Aorta (tissue), 5 donors: ENCODE measurements around the gene SULT1A3. TPM values are rescaled to one million over a fixed set of nuclear protein-coding genes. Genes with fewer than 3 reads are reported as not detected.
"Not testable (repeated sequence)": the region's sequence is repeated elsewhere in the genome, so short reads cannot be mapped to it uniquely, and the experiment has no call there.

Source experiments
- ATAC-seq: fragments of 200-7000 bp; cut with Tn5 transposase; one replicate; pipeline ENCODE4 v1.9.1; 2022; ENCODE audit warnings: moderate library complexity; ENCODE audit not compliant: low FRiP score
- DNase-seq, 2 donors: peaks; one replicate each; pipeline ENCODE4 v3.0.0-alpha.2; 2020
- H3K27ac ChIP-seq, 2 donors: one replicate each; pipeline ENCODE4 v1.5.1; 2013; ENCODE audit warnings: low read length in 2 of 2, mild to moderate bottlenecking in 2 of 2, moderate library complexity in 2 of 2, control low read depth in 1 of 2, inconsistent platforms in 1 of 2, low read depth in 1 of 2
- H3K27me3 ChIP-seq, 2 donors: one replicate each; pipeline ENCODE4 v1.6.1; 2013; ENCODE audit warnings: control low read depth in 1 of 2, low read length in 1 of 2, mild to moderate bottlenecking in 1 of 2, moderate library complexity in 1 of 2; ENCODE audit not compliant: insufficient read depth in 2 of 2, control insufficient read depth in 1 of 2
- H3K36me3 ChIP-seq, 2 donors: one replicate each; pipeline ENCODE4 v1.6.1; 2013; ENCODE audit warnings: control low read depth in 1 of 2, low read length in 1 of 2, mild to moderate bottlenecking in 1 of 2; ENCODE audit not compliant: insufficient read depth in 2 of 2, control insufficient read depth in 1 of 2
- H3K4me1 ChIP-seq, 2 donors: one replicate each; pipeline ENCODE4 v1.6.1; 2013; ENCODE audit warnings: low read length in 2 of 2, control low read depth in 1 of 2, mild to moderate bottlenecking in 1 of 2, moderate library complexity in 1 of 2; ENCODE audit not compliant: insufficient read depth in 2 of 2, control insufficient read depth in 1 of 2
- H3K4me3 ChIP-seq, 2 donors: one replicate each; pipeline ENCODE4 v1.5.1; 2013; ENCODE audit warnings: low read length in 2 of 2, control low read depth in 1 of 2, mild to moderate bottlenecking in 1 of 2
- H3K9me3 ChIP-seq: one replicate; pipeline ENCODE4 v1.6.1; 2013; ENCODE audit warnings: mild to moderate bottlenecking, low read length; ENCODE audit not compliant: control insufficient read depth
- WGBS, 2 donors: extraction: QIAGEN DNeasy Blood & Tissue Kit; methylation state at CpG; one replicate each; pipeline ENCODE4 v1.1.7; 2013; 5-methylcytosine and 5-hydroxymethylcytosine counted together
- intact Hi-C, 2 donors: fragments of 100-400 bp; cut with DNase I; formaldehyde crosslinking; loops; one replicate each; pipeline versions ENCODE4 v1.14.2 to v1.15.0; 2022
- polyA plus RNA-seq, 2 donors: library from polyadenylated mRNA; stranded (reverse); fragments of 200-250 nt; gene quantifications; one replicate each; pipeline ENCODE4 v1.2.3, GENCODE V29; 2013
- total RNA-seq, 2 donors: library from RNA; stranded (reverse); fragmentation: NEBNext Ultra II Directional; extraction: Animal tissue kit (Norgen Biotek cat#: 25700); gene quantifications; one replicate each; pipeline ENCODE4 v1.2.1, GENCODE V29; 2021
- donor health status: healthy with polysubstance abuse.
- donor health status: Bipolar disorder and iron deficiency.
- donor health status: DM: no; HTN: no; CAD: no.
- donor health status: DM: no; HTN: no; CAD: no.
- donor health status: DM: yes; HTN: yes; CAD: no.

Gene SULT1A3
- total and polyA plus RNA-seq, 4 donors, result 6.6 to 91.1 (median 24.7) TPM

DNA sequence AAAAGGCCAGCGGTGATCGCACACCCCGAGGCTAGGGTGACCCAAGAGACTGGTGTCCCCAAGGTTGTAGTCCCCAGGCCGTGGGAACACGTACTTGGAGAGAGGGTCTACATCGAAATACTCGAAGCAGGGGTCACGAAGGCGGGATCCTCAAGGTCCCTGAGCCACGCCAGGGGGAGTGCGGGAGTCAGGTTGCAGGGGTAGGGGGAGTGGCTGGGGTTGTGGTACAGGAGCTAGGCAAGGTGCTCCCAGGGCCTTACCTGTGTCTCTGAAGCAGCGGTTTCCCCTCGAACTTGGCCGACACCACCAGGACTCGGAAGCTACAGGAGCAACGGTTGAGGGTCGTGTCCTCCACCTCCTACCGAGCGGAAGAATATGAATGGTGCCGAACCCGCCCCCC, 6.0 kb upstream of the SULT1A3 start:
- H3K36me3 ChIP-seq, H3K4me3 ChIP-seq, H3K9me3 ChIP-seq, H3K27me3 ChIP-seq, DNase-seq, H3K27ac ChIP-seq, H3K4me1 ChIP-seq, intact Hi-C loops: not testable (repeated sequence)
- peak; percentile 2 for ATAC-seq
- WGBS, 2 donors, result no CpG with 5 or more reads among the region's 21 CpGs

DNA sequence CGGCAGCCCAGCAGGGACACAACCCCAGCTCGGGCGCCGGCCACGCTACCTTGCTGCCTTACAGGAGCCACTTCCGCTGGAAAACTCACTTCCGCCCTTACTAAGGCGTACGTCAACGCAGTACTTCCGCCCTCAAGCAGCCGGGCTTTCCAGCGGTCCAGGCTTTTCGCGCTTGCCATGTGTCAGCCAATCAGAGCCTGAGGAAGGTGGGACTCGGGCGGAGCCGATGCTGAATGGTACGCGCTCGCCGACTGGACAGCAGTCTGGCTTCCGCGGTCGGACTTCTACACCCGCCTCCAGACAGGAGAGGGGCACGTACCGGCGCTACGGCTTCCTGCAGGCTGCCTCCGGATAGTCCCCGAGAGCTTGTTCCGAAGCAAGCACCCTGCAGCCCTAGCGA, 5.4 kb upstream of the SULT1A3 start, which contains the start of the genes BOLA2B and SLX1A:
TSS of gene BOLA2B (minus strand) at position 52 of the 400 bp plus-strand sequence. CDS start 71 bp downstream, outside the sequence.
TSS of gene SLX1A (plus strand) at position 261 of the 400 bp plus-strand sequence. CDS start 210 bp downstream, outside the sequence.
- H3K27ac ChIP-seq, DNase-seq, H3K9me3 ChIP-seq, intact Hi-C loops, H3K4me3 ChIP-seq, H3K27me3 ChIP-seq, H3K36me3 ChIP-seq, H3K4me1 ChIP-seq: not testable (repeated sequence)
- WGBS, 2 donors, result no CpG with 5 or more reads among the region's 34 CpGs
- ATAC-seq, result peak; percentile 98

DNA sequence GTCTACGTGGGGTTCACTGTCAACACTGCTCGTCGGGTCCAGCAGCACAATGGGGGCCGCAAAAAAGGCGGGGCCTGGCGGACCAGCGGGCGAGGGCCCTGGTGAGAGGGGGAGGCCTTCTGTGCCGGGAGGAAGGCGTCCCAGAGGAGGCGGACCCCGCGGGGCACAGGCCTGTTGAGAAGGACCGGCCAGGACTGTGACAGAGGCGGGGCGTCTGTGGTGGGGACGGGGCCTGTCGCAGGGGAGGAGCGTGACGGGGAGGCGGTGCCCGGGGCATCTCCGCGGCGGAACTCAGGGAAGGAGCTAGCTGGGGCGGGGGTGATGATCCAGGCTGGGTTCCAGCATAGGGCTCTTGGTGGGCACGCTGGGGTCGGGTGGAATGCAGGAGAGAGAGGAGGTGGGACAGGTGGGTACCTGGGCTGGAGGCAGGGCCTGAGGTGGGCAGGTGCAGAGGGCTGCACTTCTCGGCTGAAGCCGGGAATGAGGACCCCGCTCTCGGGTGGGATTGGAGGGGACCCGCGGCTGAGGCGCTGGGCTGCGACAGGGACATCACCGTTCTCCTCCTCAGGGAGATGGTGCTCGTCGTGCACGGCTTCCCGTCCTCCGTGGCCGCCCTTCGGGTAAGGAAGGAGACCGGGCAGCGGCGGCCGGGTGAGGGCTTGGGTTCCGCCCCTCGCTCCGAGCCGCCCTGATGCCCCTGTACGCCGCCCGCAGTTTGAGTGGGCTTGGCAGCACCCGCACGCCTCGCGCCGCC, 4.7 kb upstream of the SULT1A3 start:
- H3K27ac ChIP-seq, H3K9me3 ChIP-seq, intact Hi-C loops, H3K27me3 ChIP-seq, H3K36me3 ChIP-seq, H3K4me1 ChIP-seq, H3K4me3 ChIP-seq: not testable (repeated sequence)
- DNase-seq, result peak in 1 of 2 donors; percentile 76
- 1 to 4% methylated on average over 13 to 18 of the region's 60 CpGs for WGBS, 2 donors
- ATAC-seq, result peak; percentile 91

DNA sequence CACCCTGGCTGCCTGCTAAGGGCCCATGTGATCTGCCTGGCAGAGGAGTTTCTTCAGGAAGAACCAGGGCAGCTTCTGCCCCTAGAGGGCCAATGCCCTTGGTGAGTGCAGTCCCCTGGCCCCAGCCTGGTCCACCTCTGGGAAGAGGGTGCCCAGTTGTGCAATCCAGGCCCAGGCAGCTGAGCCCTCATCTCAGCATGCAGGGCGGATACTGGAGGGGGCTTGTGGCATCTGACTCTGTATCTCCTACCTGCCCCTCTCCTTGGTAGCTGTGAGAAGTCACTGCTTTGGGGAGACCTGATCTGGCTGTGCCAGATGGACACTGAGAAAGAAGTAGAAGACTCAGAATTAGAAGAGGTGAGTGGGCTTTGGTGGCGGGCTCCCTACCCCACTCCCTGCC, 2.1 kb upstream of the SULT1A3 start:
- WGBS, 2 donors, result 47 to 100% methylated on average over 1 of the region's 2 CpGs
- ATAC-seq, H3K27me3 ChIP-seq, H3K4me1 ChIP-seq, H3K27ac ChIP-seq, H3K9me3 ChIP-seq, H3K36me3 ChIP-seq, H3K4me3 ChIP-seq, intact Hi-C loops: not testable (repeated sequence)
- peak; percentile 21 to 40 for DNase-seq

DNA sequence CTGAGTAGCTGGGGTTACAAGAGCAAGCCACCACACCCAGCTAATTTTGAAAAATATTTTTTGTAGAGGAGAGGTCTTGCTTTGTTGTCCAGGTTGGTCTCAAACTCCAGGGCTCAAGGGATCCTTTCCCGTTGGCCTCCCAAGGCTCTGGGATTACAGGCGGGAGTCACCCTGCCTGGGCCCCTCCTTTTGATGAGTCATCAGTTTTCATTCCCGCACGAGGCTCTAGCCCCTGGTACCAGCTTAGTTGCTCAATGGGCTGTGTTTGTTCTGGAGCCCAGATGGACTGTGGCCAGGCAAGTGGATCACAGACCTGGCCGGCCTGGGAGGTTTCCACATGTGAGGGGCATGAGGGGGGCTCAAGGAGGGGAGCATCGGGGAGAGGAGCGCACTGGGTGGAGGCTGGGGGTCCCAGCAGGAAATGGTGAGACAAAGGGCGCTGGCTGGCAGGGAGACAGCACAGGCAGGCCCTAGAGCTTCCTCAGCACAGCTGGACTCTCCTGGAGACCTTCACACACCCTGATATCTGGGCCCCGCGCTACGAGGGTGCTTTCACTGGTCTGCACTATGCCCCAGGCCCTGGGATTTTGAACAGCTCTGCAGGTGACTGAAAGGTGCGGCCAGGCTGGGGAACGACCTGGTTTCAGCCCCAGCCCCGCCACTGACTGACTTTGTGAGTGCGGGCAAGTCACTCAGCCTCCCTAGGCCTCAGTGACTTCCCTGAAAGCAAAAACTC, 721 bp downstream of the SULT1A3 start:
- peak; percentile 26 for ATAC-seq
- H3K9me3 ChIP-seq, DNase-seq, intact Hi-C loops, H3K4me1 ChIP-seq, H3K27me3 ChIP-seq, H3K36me3 ChIP-seq, H3K4me3 ChIP-seq, H3K27ac ChIP-seq: not testable (repeated sequence)
- no CpG with 5 or more reads among the region's 15 CpGs for WGBS, 2 donors

DNA sequence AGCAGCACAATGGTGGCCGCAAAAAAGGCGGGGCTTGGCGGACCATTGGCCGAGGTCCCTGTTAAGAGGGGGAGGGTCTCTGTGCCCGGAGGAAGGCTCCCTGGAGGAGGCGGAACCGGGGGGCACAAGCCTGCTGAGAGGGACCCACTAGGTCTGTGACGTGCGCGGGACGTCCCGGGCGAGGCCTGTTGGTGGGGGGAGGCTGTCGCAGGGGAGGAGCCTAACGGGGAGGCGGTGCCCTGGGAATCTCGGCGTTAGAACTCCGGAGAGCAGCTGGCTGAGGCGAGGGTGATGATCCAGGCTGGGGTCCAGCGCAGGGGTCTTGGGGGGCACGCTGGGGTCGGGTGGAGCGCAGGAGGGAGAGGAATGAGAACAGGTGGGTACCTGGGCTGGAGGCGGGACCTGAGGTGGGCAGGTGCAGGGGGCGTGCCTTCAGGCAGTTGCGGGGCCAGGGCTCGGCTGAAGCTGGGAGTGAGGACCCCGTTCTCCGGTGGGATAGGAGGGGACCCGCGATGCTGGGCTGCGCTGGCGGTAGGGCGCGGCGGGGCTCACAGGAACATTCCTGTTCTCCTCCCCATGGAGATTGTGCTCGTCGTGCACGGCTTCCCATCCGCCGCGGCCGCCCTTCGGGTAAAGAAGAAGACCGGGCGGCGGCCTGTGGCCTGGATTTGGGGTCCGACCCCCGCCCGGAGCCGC, 6.6 kb downstream of the SULT1A3 start:
- H3K4me3 ChIP-seq, result peak overlapping the region; percentile 26 to 59
- H3K36me3 ChIP-seq, H3K4me1 ChIP-seq, H3K27me3 ChIP-seq, intact Hi-C loops, H3K27ac ChIP-seq, H3K9me3 ChIP-seq: not testable (repeated sequence)
- ATAC-seq (peak; percentile 62), DNase-seq (peak; percentile 39 to 65)
- WGBS, 2 donors, result 0 to 2% methylated on average over 12 to 20 of the region's 52 CpGs

DNA sequence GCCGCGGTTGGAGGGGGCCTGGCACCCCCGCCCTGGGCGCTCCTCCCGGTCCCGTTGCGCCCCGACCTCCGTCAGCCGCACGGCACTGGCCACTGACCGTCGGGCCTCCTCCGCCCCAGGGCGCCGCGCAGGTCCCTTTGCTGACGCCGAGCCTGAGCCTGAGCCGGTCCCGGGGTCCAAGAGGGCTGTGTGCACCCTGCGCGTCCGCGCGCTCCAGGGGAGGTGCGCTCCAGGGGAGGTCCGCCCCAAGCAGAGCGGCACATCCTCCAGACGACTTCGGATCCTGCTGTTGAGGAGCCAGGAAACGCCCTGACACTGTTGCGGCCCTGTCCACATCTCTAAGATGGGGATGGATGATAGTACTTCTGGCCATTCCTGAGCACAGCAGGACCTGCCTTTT, 7.2 kb downstream of the SULT1A3 start:
- H3K9me3 ChIP-seq, H3K36me3 ChIP-seq, H3K4me1 ChIP-seq, intact Hi-C loops, H3K27me3 ChIP-seq, H3K27ac ChIP-seq, DNase-seq: not testable (repeated sequence)
- peak; percentile 26 for ATAC-seq
- peak overlapping the region in 1 of 2 donors; percentile 26 for H3K4me3 ChIP-seq
- no CpG with 5 or more reads among the region's 33 CpGs for WGBS, 2 donors

DNA sequence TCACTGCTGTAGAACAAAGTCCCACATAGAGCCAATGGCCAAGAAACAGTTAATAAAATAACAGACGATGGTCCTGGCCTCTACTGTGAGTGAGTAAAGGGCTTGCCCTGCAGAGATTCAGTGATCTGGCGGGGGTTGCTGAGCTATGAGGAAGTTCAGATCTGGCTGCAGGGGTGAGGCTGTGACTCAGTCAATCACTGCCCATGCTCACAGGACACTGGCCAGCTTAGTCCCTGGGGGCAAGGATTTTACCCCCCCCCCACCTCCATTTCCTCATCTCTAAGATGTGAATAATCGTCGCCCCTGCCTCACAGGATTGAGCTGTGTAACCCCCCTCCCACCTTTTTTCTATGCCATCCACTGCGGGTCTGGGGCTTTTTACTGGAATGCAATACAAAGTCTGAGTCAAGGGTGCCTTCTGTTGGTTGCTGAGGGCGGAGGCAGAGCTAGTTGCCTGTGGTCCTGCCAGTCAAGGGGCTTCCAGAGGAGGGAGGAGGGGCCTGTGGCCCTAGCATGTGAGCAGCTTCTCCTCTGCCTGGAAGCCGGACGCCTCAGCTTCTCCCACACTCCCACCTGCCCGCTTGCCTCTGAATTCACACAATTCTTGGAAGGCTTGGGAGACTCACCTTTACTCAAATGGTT, 8.1 kb downstream of the SULT1A3 start:
- WGBS, 2 donors, result 8 to 13% methylated on average over 2 of the region's 9 CpGs
- DNase-seq, result peak; percentile 42 to 61
- H3K27me3 ChIP-seq, H3K36me3 ChIP-seq, H3K4me1 ChIP-seq, H3K27ac ChIP-seq, H3K4me3 ChIP-seq, intact Hi-C loops, H3K9me3 ChIP-seq, ATAC-seq: not testable (repeated sequence)
